HUDEP-2 (cell line): ENCODE data around the gene GUCD1.
"Not testable (repeated sequence)": the region's sequence is repeated elsewhere in the genome, so short reads cannot be mapped to it uniquely, and the experiment has no call there.

Source experiments
- DNase-seq, 76 experiments: peaks; one replicate each; lab custom pipeline; 2025; ENCODE audit not compliant: unreplicated experiment in 76 of 76; lab: John Stamatoyannopoulos, UW

Gene GUCD1

DNA sequence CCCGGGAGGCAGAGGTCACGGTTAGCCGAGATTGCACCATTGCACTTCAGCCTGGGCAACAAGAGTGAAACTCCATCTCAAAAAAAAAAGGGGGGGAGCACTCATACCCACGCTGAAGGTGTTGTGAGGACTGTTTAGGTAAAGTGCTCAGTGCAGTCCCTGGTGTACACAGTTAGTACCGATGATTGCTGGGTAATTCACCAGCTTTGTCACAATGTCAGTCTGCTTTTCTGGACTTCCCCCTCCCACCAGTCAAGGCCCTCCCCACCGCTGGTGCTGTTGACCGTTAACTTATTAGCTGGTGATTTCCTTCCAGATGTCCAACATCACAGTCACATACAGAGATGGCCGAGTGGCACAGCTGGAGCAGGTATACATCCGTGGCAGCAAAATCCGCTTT lies 12.7 kb upstream of the GUCD1 start:
- no peak for DNase-seq

DNA sequence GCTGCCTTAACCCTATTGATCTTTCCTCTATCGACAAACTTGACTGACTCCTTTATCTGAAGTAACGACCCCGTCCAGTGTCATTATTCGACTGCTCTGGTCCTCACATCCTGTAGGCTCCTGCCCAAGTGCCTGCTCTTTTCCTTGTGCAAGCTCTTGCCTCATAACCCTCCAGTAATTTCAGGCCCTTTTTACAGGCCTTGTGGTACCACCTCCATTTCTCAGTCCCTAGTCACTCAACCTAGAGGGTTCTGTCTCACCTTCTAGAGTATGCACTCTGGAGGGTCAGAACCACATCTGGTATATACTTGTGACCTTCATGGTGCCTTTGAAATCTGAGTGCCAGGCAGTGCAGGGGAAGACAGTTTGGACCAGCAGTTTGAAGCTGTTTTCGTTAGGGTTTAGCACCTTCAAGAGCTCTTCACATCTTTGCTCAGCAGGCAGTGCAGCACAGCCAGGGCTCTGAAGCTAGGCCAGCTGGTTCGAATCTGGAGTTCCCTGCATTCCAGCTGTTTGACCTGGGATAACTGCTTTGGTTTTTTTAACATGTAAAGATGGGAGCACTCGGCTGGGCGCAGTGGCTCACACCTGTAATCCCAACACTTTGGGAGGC lies 12.1 kb upstream of the GUCD1 start:
- no peak for DNase-seq

DNA sequence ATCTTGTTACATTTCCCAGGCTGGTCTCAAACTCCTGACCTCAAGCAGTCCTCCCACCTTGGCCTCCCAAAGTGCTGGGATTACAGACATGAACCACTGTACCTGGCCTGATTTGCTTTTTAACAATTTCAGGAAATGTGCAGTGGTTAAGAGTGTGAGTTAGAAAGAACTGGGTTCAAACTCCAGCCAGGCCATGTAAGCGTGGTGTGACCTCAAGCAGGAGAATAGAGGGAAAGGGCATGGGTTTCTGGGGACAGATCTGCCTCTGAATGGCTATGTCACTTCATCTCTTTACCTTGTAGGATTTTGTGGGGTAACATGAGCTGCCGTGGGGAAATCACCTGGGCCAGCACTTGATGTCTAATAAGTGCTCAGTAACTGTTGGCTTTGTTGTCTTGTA lies 10.1 kb upstream of the GUCD1 start:
- no peak for DNase-seq

DNA sequence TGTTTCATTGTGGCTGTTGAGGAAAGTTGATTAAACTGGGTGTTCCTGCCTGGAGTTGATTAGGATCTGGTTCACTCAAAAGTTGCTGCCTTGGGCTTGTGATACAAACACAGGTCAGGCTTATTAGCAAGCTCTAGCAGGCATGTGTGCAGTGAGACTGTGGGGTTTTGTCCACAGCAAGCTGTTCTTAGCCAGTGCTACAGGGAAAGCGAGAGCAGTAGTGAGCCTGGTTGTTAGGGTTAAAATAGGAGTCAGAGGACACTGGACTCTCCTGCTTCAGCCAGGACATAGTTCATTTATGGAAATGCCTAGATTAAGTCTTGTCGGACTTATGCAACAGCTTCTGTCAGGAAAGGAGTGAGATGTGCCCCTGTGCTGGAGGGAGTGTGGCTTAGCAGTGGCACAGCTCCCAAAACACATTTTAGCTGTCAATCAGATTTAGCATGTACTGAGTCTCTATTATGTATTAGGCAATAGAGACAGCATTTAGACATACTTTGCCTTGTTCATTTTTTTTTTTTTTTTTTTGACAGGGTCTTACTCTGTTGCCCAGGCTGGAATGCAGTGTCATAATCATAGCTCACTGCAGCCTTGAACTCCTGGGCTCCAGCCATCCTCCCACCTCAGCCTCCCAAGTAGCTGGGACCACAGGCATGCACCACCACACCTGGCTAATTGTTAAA lies 9.6 kb upstream of the GUCD1 start:
- peak in 5 of 76 experiments; percentile 8 to 16 (median 9) for DNase-seq

DNA sequence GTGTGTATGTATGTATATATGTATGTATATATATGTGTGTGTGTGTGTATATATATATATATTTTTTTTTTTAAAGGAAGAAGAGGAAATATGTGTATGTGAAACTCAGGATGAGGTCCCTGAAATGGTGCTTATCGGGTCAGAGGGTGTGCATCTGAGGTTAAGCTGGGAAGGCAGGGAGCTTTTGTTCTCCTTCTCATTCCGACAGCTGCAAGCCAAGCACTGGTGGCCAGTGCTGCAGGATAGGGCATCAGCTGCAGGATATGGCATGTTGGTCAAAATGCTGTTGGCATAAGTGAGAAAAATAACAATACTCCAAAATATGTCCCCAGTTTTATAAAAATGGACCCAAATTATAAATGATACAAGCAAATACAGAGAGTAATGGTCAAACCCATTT lies 8.3 kb upstream of the GUCD1 start:
- no peak for DNase-seq

DNA sequence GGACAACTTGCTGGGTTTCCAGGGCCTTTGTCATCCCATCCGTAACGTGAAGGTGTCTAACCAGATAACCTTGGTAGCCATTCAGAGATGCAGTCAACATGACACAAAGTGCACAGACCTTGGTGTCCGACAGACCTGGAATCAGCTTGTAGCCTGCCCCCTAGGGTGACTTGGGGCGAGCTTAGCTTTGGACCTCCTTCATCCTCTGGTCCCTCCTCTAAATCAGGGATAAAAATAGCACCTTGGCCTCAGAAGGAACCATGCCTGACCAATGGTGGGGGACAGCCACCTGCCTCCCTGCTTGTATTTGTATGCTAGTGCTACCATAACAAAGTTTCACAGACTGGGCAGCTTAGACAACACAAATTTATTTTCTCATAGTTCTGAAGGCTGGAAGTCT lies 4.5 kb upstream of the GUCD1 start:
- DNase-seq: no peak

DNA sequence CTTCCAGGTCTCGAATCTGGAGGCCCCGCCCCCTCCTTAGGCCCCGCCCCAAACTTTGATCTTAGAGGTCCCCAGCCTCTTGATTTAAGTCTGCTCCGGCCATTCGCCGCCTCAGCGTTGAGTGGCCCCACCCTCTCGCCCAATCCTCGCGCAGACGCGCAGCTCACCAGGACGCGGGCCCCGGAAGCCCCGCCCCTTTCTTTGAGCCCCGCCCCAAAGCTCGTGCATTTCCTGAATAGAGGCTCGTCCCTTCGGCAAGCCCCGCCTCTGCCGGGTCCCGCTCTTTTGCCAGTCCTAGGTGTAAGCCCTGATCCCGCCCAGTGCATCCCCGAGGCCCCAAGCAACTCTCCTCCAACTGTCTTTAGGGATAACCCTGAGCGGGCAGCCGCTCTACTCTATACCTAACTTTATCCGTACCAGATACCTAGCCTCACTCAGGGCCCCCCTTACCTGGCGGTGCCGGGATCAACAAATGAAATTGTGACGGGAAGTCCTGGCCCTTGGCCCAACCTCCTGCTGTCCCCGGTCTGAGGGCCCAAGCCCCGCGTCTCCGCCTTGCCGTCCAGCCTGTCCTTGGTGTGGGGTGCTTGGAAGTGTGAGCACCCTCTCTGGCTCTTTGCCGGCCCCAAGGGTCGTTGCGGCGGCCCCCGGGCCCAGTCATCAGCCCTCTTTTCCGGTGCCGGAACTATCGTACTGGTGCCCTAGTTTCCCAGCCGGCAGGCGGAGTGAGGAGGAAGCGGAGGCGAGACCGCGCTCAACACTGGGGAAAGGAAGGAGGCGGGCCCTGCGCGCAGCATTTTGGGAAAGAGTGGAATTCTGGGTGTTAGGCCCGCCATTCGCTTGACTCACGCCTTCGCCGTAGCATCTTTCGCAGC lies 464 bp upstream of the GUCD1 start, which contains the start of gene SNRPD3:
TSS of gene SNRPD3 (plus strand) at position 835 of the 875 bp plus-strand sequence. CDS start 1,676 bp downstream, outside the sequence.
- DNase-seq: peak; percentile 73 to 100 (median 99)

DNA sequence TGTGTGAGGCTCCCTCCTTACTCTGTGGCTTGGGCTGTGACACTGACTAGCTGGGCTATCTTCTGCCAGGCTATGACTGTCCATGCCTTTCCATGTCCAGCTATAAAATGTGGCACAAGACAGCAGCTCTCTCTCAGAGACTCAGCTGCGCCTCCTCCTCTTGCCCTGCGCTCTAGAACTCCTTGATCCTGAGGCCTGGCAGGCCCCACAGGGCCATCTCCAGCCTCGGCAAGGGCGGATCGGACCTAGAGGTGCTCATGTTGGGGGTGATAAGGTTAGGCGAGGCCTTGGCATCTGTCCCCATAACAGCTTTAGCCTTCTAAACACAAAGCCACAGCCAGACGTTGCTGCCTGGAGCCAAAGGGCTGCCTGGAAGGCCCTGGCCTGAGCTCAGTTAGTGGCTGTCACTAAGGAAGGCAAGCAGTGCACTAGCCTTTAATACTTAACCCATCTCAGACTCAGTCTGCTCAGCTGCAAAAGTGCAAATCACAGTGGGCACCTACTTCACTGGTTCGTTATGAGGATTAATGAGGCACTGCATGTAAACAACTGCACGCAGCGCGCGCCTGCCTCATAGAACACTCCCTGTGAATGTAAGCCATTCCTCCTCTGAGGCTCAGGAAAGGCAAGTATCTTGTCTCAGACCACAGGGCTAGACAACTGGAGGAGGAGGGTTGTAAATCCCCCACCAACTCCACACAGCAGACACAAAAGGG lies 1.2 kb downstream of the GUCD1 start:
- peak in 75 of 76 experiments; percentile 69 to 96 (median 89) for DNase-seq

DNA sequence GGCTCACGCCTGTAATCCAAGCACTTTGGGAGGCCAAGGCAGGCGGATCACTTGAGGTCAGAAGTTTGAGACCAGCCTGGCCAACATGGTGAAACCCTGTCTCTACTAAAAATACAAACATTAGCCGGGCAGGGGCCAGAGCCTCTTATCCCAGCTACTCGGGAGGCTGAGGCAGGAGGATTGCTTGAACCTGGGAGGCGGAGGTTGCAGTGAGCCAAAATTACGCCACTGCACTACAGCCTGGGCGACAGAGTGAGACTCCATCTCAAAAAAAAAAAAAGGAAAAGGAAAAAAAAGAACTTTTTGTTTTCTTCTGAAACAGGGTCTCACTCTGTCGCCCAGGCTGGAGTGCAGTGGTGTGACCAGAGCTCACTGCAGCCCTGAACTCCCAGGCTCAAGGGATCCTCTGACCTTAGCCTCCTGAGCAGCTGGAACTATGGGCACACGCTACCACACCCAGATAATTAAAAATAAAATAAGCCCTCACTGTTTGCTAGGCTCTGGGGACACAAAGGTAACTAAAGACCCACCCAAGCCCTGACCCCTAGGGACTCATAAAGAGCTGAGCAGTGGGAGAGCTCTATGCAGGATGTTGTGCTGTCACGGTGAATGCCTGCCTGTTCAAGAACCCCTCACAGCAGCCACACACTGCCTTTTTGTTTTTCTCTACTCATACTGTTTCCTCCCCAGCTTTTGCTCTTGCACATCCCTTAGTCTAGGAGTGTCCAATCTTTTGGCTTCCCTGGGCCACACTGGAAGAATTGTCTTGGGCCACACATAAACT lies 2.2 kb downstream of the GUCD1 start:
- not testable (repeated sequence) for DNase-seq

DNA sequence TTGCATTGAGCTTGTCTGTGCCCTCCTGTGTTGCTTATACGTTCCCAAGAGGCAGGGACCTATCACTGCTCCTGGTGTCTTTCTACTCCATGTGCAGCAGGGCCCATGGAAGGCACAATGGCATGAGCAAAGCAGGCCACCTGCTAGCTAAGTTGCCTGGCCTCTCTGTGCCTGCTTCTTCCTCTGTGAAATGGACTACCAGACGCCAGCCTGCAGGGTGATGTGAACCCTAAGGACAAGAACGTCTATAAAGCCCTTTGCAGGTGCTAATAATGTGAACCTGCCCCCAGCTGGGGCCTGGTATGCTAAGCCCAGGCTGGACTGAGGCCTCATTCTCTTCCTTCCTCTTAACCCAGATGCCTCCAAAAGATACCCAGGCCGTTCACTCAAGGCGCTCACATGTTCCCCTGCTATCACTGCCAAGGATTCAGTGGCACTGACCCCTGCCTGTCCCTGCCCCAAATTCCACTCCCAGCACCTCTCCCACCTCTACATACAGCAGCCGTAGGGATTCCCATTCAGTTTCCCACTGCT lies 4.0 kb downstream of the GUCD1 start:
- peak in 40 of 76 experiments; percentile 3 to 50 (median 23) for DNase-seq

DNA sequence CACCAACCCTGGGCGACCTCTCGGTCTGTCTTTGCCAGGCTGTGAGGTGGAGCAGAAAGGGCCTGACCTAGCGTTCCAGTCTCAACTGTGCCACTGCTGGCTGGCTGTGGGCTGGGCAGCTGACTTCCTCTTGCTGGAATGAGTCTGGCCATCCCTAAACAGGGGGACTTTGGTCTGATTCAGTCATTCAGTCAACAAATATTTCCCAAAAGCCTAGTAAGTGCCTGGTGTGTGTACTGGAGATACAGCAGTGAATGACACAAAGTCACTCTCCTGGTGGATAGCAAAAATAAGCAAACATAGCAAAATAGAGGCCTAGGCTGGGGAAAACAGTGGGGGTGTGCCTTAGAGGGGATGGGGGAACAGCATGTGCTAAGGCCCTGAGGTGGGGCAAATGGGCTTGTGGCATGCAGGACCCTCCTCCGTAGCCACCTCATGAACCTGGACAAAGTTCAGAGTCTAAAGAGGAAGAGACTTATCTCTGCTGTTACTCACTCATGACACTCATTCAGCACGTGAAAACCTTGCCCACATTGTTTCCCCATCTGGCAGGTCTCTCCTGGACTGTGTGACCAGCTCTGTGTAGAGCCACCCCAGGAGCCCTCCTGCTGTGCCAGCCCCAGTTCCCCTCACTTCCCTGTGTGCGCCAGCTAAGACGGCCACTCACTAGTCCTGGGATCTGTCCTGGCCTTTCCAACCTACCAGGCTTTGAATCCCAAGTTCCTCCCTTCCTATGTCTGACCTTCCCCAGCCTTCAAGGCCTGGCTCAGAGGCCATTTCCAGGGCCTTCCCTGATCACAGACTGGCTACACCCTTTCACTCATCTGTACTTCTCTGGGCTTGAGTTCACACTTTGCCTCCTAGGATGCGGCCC lies 4.7 kb downstream of the GUCD1 start:
- peak in 33 of 76 experiments; percentile 5 to 67 (median 23) for DNase-seq

DNA sequence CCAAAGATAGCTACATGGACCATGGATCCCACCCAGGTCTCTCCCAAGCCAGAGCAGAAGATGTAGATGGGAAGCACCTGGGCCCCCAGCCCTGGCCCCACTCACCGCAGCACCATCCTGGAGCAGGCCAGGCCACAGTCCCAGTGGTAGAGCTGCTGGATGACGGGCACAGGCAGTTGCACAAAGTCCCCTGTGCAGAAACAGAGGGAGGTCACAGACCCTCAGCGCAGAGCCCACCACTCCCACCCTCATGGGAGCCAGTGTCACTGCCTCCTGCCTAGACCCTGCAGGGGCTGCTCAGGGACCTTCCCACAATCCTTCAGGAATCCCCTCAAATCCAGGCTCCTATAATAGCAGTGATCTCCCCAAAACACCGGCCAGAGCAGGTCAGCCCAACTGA lies 6.1 kb downstream of the GUCD1 start:
- no peak for DNase-seq

DNA sequence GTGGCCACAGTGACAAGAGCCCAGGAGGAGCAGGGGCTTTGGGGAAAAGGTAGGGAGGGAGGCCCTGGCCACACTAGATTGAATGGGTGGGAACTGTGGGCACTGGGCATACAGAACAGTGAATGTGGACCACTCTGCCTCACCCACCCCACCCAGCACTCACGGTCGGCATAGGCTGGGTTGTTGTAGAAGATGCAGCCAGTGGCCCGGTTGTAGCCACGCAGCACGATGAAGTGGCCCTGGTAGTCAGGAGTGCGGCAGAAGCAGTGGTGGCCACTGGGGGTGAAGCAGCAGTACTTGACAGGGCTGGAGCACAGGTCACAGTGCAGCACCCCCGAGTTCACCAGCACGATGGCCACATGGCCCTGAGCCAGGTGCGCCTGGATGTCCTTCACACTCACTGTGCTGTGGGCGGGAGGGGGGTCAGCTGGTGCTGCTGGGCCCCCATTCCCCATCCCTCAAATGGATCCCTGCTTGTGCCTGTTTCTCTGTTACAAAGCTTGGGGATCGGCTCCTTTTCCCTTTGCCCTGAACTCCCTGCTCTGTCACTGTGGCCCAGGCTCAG lies 11.2 kb downstream of the GUCD1 start:
- no peak for DNase-seq

DNA sequence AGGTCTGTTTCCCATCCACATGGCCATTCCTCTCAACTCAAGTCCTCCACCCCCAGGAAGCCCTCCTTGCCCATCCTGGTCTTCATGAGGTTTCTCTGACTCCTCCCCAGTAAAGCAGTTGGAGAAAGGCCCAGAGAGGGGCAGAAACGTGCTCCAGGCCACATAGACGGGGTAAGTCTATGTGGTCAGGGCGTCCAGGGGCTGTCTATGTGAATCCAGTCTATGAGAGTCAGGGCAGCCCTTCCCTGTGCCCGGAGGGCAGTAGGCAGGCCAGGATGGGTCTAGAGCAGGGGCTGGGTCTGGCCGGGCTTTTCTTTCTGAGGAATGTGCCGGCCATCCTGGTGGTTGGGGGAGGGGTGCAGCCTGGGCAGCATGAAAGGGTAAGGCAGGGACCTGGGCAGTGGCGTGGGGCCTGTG lies 11.7 kb downstream of the GUCD1 start:
- DNase-seq: no peak

DNA sequence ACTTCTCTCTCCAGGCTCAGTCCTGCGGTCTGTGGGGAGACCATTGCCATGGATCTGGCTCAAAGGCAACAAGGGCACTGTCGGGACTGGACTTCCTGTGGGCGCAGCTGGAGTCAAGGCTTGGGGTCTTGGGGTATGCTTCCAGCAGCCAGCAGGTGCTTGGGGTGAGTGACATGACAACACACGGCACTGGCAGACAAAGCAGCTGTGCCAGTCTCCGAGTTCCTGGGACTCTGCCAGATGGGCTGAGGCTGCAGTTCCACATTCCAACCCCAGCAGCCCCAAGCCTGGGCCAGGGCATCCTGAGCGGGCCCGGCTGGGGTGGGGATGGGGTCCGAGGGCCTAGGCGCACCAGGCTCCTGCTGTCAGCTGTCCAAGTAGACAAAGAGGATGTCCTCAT lies 12.3 kb downstream of the GUCD1 start:
- no peak for DNase-seq

DNA sequence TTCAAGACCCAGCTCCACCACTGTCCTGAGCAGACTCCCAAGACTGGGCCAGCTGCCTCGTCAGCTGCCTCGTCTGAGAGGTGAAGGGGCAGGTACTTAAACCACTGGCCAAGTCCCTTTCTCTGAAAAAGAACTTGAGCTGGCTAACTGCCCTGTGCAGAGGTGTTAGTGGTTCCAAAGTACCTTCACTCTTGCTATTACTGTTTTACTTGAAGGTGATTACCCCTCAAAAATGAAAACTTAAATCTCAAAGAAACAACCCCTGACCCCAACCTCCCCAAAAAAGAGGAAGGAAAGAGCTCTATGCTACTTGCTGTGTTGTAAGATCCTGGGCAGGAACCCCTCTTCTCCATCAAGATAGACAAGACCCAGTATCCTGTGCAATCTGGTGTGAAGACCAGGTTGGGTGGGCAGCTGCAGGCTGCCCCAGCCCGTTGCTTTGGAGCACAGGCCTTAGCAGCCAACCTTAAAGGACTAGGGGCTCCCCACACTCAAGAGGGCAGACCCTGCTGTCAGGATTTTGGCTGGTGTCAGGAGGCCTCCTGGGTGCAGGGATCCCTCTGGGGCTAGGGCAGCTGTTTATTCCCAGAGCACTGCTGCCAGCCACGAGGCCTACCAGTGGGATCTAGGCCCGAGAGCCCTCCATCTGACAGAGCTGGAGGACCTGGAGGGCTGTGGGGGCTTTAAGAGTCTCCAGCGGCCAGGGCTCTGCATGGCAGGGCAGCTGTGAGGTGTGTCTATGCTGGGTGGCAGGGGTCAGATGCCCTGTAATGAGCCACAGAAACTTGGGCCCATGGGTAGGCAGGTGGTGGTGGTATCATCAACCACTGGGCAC lies 13.0 kb downstream of the GUCD1 start:
- no peak for DNase-seq

DNA sequence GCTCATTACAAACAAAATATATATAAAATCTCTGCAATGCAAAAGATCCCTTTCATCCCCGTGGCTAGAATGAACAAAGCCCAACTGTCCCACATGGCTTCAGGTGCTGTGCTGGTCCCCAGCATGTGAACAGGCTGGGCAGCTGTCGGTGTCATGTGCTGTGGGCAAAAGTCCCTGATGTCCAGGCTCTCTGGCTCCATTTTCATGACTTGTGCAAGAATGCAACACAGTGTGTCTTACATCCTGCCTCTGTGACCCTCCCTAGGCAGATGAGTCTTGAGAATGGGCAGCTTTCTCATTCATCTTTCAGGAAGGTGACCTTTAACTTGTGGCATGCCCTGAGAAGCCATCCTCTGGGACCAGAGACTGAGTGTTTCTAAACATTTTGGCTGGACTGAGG lies 14.5 kb downstream of the GUCD1 start:
- DNase-seq: no peak

DNA sequence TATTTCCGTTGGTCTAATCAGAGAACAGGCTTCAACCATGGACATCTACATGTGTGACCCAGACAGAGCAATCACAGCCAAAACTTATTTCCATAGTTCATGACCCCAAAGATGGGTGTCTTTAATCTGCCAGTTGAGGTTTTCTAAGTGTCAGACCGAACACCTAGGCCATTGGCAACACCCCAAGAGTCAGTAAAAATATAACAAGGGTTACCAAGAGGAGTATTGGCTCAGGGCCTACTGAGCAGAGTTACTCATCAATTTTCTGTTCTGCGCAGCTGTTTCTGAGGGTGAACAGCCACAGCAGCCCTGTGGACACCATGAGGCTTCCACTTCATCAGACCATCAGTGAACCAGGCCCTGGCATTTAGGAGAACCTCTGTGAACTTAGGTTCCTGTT lies 18.8 kb downstream of the GUCD1 start:
- peak in 1 of 76 experiments; percentile 15 for DNase-seq
